Panc1 (cell line): ENCODE measurements around the gene ZNF710. TPM values are rescaled to one million over a fixed set of nuclear protein-coding genes. Genes with fewer than 3 reads are reported as not detected.

Experiments
- ATAC-seq: fragments of 200-7000 bp; cut with Tn5 transposase; 2 replicates; pipeline ENCODE4 v1.9.1; 2020; ENCODE audit warnings: mild to moderate bottlenecking, moderate library complexity
- BruUV-seq: library from RNA; stranded (reverse); fragments of 400-500 nt; replicated peaks from 2 replicates; lab custom pipeline; 2021; lab: Mats Ljungman, UMichigan
- CTCF ChIA-PET: fragments of 300-600 bp; sonication (Branson Sonifier 250); formaldehyde crosslinking; loops from one replicate; lab custom pipeline; 2022; ENCODE audit warnings: antibody characterized with exemption; lab: Charles Lee
- POLR2A ChIA-PET: fragments of 300-600 bp; sonication (Branson Sonifier 250); formaldehyde crosslinking; loops from one replicate; lab custom pipeline; 2022; ENCODE audit warnings: antibody characterized with exemption; lab: Charles Lee
- DNase-seq: peaks from one replicate; pipeline ENCODE4 v3.0.0-alpha.2; 2010; ENCODE audit warnings: low read depth, low spot score
- H3K27ac ChIP-seq: 2 replicates; pipeline ENCODE4 v1.5.1; 2011; ENCODE audit warnings: mild to moderate bottlenecking, low read length, inconsistent platforms
- H3K27me3 ChIP-seq: fragments of 200-500 bp; sonication (Bioruptor generic); 2 replicates; pipeline ENCODE4 v1.6.0; 2014; ENCODE audit warnings: low read length, inconsistent platforms; ENCODE audit not compliant: control insufficient read depth, insufficient read depth
- H3K36me3 ChIP-seq: fragments of 200-500 bp; sonication (Bioruptor generic); 2 replicates; pipeline ENCODE4 v1.5.1; 2014; ENCODE audit warnings: inconsistent platforms, mild to moderate bottlenecking, low read length, moderate library complexity; ENCODE audit not compliant: control insufficient read depth, insufficient read depth
- H3K4me1 ChIP-seq: 2 replicates; pipeline ENCODE4 v1.5.1; 2011; ENCODE audit warnings: inconsistent platforms, mild to moderate bottlenecking, low read length, moderate library complexity; ENCODE audit not compliant: control insufficient read depth, insufficient read depth
- H3K4me3 ChIP-seq, 2 experiments: 2 replicates each; pipeline ENCODE4 v1.5.1; 2011 to 2012; ENCODE audit warnings: low read depth in 2 of 2, low read length in 2 of 2, mild to moderate bottlenecking in 2 of 2, inconsistent platforms in 1 of 2, moderate library complexity in 1 of 2
- H3K9me3 ChIP-seq: fragments of 200-500 bp; sonication (Bioruptor generic); 2 replicates; pipeline ENCODE4 v1.5.1; 2014; ENCODE audit warnings: low read depth, mild to moderate bottlenecking, inconsistent platforms, low read length, moderate library complexity; ENCODE audit not compliant: control insufficient read depth, insufficient read depth
- POLR2AphosphoS5 ChIP-seq: IDR thresholded peaks from 2 replicates; pipeline ENCODE4 v1.6.1; 2012; ENCODE audit warnings: mild to moderate bottlenecking, low read depth, low read length, moderate library complexity
- SIN3A ChIP-seq: IDR thresholded peaks from 2 replicates; pipeline ENCODE4 v1.6.1; 2012; ENCODE audit warnings: low read depth, mild to moderate bottlenecking, low read length, moderate library complexity, borderline replicate concordance; ENCODE audit not compliant: insufficient read depth
- TCF7L2 ChIP-seq: IDR thresholded peaks from 2 replicates; pipeline ENCODE4 v1.6.1; 2011; ENCODE audit warnings: mild to moderate bottlenecking, low read depth, low read length, inconsistent platforms
- in situ Hi-C: cut with HindIII; loops from 2 replicates; pipeline ENCODE4 v1.10.0; 2016; ENCODE audit warnings: low sequenced_read_pairs, low pct_unique_long_range_greater_than_20kb
- intact Hi-C: fragments of 100-400 bp; cut with micrococcal nuclease; formaldehyde crosslinking; loops from one replicate; pipeline ENCODE4 v1.10.0; 2022; ENCODE audit not compliant: unreplicated experiment
- total RNA-seq: library from RNA; stranded (reverse); gene quantifications from one replicate; pipeline ENCODE4 v1.2.1, GENCODE V29; 2021; ENCODE audit not compliant: unreplicated experiment
- TF ChIP-seq, protein P1 (sequence below): fragments of 450-650 bp; IDR thresholded peaks from 2 replicates; pipeline ENCODE4 v1.5.1; 2017; ENCODE audit warnings: mild to moderate bottlenecking
- TF ChIP-seq, protein P2 (sequence below), 2 experiments: IDR thresholded peaks; 2 replicates each; pipeline ENCODE4 v1.6.1; 2011 to 2012; ENCODE audit warnings: low read depth in 2 of 2, control low read depth in 1 of 2, low read length in 1 of 2, mild to moderate bottlenecking in 1 of 2, moderate library complexity in 1 of 2; ENCODE audit not compliant: insufficient read depth in 1 of 2

The ZNF710 gene
- total RNA-seq, 1 experiment from 2014 or later: 15.8 TPM

DNA sequence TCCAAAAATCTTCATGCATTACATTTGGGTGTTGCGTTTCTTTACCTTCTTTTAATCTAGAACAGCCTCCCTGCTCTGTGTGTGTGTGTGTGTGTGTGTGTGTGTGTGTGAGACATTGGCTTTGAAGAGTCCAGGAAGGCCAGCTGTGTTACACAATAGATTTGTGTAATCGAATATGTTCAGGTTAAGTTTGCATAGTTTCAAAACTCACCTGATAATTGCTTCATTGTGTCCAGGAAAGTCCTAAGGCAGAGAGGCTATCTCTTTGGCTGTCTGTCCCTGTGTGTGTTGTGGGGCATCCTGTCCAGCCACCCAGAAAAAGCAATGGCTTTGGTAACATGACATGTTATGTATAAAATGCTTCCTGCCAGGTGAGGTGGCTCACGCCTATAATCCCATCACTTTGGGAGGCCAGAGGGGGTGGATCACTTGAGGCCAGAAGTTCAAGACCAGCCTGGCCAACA lies 37.5 kb downstream of the ZNF710 start:
- Histone ChIP-seq H3K4me1 (peaks cover 16% of the 10 kb centered on the region), H3K27ac (no peak overlapping the region), H3K4me3 (no peak overlapping the region), H3K9me3 (no peaks in the 10 kb centered on the region), H3K27me3 (no peaks in the 10 kb centered on the region), H3K36me3 (no peaks in the 10 kb centered on the region)
- no TSS peak for BruUV-seq
- intact Hi-C loops: no loop called here
- TF ChIP-seq, protein P1, sequence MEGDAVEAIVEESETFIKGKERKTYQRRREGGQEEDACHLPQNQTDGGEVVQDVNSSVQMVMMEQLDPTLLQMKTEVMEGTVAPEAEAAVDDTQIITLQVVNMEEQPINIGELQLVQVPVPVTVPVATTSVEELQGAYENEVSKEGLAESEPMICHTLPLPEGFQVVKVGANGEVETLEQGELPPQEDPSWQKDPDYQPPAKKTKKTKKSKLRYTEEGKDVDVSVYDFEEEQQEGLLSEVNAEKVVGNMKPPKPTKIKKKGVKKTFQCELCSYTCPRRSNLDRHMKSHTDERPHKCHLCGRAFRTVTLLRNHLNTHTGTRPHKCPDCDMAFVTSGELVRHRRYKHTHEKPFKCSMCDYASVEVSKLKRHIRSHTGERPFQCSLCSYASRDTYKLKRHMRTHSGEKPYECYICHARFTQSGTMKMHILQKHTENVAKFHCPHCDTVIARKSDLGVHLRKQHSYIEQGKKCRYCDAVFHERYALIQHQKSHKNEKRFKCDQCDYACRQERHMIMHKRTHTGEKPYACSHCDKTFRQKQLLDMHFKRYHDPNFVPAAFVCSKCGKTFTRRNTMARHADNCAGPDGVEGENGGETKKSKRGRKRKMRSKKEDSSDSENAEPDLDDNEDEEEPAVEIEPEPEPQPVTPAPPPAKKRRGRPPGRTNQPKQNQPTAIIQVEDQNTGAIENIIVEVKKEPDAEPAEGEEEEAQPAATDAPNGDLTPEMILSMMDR: no peak
- TF ChIP-seq TCF7L2: no peak
- TF ChIP-seq SIN3A: no peak
- TF ChIP-seq, protein P2, sequence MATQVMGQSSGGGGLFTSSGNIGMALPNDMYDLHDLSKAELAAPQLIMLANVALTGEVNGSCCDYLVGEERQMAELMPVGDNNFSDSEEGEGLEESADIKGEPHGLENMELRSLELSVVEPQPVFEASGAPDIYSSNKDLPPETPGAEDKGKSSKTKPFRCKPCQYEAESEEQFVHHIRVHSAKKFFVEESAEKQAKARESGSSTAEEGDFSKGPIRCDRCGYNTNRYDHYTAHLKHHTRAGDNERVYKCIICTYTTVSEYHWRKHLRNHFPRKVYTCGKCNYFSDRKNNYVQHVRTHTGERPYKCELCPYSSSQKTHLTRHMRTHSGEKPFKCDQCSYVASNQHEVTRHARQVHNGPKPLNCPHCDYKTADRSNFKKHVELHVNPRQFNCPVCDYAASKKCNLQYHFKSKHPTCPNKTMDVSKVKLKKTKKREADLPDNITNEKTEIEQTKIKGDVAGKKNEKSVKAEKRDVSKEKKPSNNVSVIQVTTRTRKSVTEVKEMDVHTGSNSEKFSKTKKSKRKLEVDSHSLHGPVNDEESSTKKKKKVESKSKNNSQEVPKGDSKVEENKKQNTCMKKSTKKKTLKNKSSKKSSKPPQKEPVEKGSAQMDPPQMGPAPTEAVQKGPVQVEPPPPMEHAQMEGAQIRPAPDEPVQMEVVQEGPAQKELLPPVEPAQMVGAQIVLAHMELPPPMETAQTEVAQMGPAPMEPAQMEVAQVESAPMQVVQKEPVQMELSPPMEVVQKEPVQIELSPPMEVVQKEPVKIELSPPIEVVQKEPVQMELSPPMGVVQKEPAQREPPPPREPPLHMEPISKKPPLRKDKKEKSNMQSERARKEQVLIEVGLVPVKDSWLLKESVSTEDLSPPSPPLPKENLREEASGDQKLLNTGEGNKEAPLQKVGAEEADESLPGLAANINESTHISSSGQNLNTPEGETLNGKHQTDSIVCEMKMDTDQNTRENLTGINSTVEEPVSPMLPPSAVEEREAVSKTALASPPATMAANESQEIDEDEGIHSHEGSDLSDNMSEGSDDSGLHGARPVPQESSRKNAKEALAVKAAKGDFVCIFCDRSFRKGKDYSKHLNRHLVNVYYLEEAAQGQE (IDR thresholded peaks at IDR 0.05; ENCODE audit: insufficient read depth in 1 of 2, low read depth in 2 of 2, low read length in 1 of 2): no peak
- no peak for TF ChIP-seq POLR2AphosphoS5
- ATAC-seq: no peak
- no peak for DNase-seq
- ChIA-PET CTCF (no interaction called here), POLR2A (no interaction called here)
- in situ Hi-C loops: no loop called here

DNA sequence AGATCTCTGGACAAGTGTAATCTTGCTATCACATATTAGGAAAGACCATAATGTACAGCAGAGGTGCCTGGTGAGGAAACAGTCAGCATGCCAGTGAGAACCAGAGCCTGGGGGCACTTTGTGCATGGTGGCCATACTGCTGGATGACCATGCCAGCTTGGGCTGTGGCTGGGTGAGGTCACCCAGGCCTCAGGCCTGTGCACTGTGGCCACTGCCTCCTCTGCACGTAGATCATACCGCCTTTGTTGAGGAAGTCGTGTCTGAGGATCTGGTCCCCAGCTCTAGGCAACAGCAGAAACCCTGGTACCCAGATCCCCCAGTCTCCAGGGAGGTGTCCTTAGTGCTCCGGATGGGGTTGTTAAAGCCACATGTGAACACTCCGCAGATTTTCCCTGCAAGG lies 38.9 kb downstream of the ZNF710 start:
- intact Hi-C loops (no loop called here), in situ Hi-C loops (no loop called here)
- no peak overlapping the region for H3K4me3 ChIP-seq
- no peaks in the 10 kb centered on the region for H3K9me3 ChIP-seq
- H3K36me3 ChIP-seq: no peaks in the 10 kb centered on the region
- ChIA-PET CTCF (no interaction called here), POLR2A (interaction anchor here (0.5 kb wide), 1 partner anchor 17 kb away, joined by 7 read pairs; no protein-coding TSS in a partner anchor)
- DNase-seq (no peak), ATAC-seq (no peak)
- no peak for TF ChIP-seq SIN3A
- TF ChIP-seq, protein P2 (IDR thresholded peaks at IDR 0.05; ENCODE audit: insufficient read depth in 1 of 2, low read depth in 2 of 2, low read length in 1 of 2): no peak
- TF ChIP-seq TCF7L2: no peak
- no peak for TF ChIP-seq POLR2AphosphoS5
- TF ChIP-seq, protein P1: no peak
- H3K27ac ChIP-seq: no peak overlapping the region
- H3K27me3 ChIP-seq: no peaks in the 10 kb centered on the region
- peaks cover 9% of the 10 kb centered on the region for H3K4me1 ChIP-seq
- BruUV-seq: no TSS peak
